ENCODE measurements around the gene ELAC1.
A peak's percentile ranks its signal among the peaks of the same experiment; 100 is the strongest.

ELAC1 gene

DNA sequence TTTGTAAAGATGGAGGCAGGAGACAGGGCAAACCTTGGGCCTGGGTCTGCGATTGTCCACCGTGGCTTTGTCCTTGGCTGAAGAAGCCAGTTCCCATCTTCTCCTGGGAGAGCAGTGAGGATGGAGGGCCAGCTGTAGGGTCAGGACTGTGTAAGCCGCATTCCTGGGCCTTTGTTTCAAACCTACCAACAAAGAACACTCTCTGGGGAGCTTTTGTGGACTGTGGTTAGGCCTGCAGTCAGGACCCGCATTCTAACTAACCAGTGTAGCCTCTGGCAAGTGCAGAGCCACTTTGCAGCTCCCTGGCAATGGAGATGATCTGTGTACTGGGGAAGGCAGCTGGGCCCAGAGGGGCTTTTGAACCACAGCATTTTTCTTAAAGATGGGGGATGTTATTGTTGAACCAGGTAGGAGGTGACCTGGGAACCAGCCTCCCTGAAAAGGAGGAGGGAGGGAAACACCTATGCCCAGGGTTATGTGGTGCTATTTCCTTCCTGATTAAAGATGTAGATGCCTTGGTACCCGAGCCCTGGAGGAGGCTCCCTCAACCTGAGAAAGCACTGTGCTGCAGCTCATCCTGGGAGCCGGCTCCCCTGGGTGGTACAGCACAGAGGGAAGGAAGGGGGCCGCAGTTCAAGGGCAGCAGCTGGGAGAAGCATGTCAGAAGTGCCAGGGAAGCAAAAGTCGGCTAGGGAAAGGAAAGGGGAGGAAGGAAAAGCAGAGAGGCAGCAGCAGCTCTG is 49.5 kb downstream of the ELAC1 start:
- no peak for DNase-seq (ENCODE audit: insufficient read length, low spot score)
- no peak for FAIRE-seq

- FAIRE-seq (no peak), DNase-seq (ENCODE audit: insufficient read length, low spot score) (no peak)
Observed at GRCh38 chr18:51020536-51020935, 52.7 kb downstream of the ELAC1 start.

- FAIRE-seq (no peak), DNase-seq (ENCODE audit: insufficient read length, low spot score) (no peak)
Observed at GRCh38 chr18:51021226-51021965, 53.6 kb downstream of the ELAC1 start.

GRCh38 chr18:51025512-51025911 is 57.7 kb downstream of the ELAC1 start:
- no peak for FAIRE-seq

GRCh38 chr18:51028201-51028805 is 60.5 kb downstream of the ELAC1 start:
- FAIRE-seq (peak; percentile 73), DNase-seq (ENCODE audit: insufficient read length, low spot score) (no peak)

More at GRCh38 chr18:51025512-51025911, 57.7 kb downstream of the ELAC1 start:
- no peak for DNase-seq (ENCODE audit: insufficient read length, low spot score)

DNA sequence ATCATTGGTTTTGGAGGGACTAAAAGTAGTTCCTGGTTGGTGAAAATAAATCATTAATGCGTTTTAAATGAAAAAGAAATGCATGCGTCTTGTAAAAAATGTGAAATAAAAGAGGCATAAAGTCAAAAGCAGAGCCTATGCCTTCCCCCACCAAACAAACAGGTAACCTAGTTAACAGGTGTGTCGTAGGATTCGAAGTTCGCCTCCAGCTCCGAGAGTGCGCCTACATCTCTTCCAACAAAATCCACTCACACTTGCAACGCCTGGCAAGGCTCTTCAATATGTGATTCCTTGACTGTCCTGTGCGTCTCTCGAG is 61.5 kb downstream of the ELAC1 start:
- DNase-seq (ENCODE audit: insufficient read length, low spot score): no peak
- FAIRE-seq: peak; percentile 79

GRCh38 chr18:51029694-51030536 is 62.1 kb downstream of the ELAC1 start, which contains the start of gene SMAD4:
TSS of gene SMAD4 (plus strand) at chr18:51030213. CDS start at chr18:51047047, 16,834 bp downstream.
- DNase-seq (ENCODE audit: insufficient read length, low spot score) (peak; percentile 96), FAIRE-seq (peak; percentile 95)

DNA sequence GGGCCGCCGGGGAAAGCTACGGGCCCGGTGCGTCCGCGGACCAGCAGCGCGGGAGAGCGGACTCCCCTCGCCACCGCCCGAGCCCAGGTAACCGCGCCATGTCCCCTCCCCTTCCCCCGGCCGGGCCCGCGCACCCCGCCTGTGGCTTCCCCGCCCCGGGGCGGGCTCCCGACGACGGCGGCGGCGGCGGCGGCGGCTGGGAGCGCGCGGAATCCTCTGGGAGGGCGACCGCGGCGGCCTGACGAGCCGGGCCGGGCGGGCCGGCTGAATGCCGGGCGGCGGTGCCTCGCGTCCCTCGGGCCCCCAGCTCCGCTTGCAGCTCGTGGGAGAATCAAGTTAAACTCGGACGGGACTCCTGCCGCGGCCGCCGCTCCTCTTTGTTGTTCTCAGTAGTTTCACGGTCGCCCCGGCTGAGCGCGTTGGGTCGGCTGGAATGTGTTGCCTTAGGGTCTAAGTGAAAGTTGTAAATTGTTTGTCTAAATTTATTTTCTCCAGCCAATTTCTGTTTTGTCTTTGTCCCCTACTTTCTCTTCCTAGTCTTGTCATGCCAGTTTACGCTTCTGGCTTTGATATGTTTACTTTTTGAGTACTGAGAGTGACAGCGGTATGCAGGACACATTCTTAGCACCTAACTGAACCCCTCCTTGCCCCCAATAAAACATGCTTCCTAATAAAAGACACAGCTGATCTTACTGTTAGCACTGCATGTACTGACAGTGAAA is 62.9 kb downstream of the ELAC1 start:
- peak; percentile 47 for DNase-seq (ENCODE audit: insufficient read length, low spot score)
- FAIRE-seq: no peak

DNA sequence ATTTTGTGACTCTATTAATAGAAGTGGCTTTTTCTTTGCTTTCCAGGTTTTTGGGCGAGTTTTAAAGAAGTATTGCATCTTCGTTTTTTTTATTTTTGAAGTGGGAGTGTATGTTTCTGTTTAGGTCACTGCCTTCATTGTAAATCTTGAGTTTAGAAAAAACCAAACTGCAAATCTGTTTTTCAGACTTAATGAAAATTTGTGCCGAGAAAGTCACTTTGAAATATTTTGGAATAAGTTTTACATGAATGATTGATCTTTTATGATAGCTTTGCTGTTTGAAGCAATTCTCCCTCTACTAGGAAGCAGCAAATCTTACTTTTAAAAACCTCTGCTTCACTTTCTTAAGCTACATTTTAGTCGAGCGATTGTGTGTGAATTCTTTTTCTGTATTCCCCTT is 64.4 kb downstream of the ELAC1 start:
- FAIRE-seq: no peak

GRCh38 chr18:51037230-51037629 is 69.4 kb downstream of the ELAC1 start:
- FAIRE-seq (no peak), DNase-seq (ENCODE audit: insufficient read length, low spot score) (no peak)

More for the DNA sequence above, 64.4 kb downstream of the ELAC1 start:
- no peak for DNase-seq (ENCODE audit: insufficient read length, low spot score)
